Lower leg skin (tissue), 4 donors: ENCODE data around the gene RAPGEF3. TPM values are rescaled to one million over a fixed set of nuclear protein-coding genes. Genes with fewer than 3 reads are reported as not detected.

Experiments used
- DNase-seq, 2 donors: peaks; one replicate each; pipeline ENCODE4 v3.0.0-alpha.2; 2019; ENCODE audit warnings: low spot score in 2 of 2
- H3K4me3 ChIP-seq: fragments of 200-600 bp; sonication (generic); 2 replicates; pipeline ENCODE4 v1.5.1; 2017; ENCODE audit warnings: mild to moderate bottlenecking, low read depth; ENCODE audit not compliant: poor library complexity, severe bottlenecking
- CTCF ChIP-seq, 3 donors: fragments of 450-650 bp; IDR thresholded peaks; one replicate each; pipeline ENCODE4 v1.5.1; 2016; ENCODE audit warnings: antibody characterized with exemption in 3 of 3, mild to moderate bottlenecking in 3 of 3, moderate library complexity in 2 of 3
- POLR2A ChIP-seq, 2 donors: fragments of 450-650 bp; IDR thresholded peaks; one replicate each; pipeline ENCODE4 v1.6.1; 2016 to 2017; ENCODE audit warnings: antibody characterized with exemption in 2 of 2, mild to moderate bottlenecking in 1 of 2, moderate library complexity in 1 of 2
- WGBS, 2 donors: methylation state at CpG; one replicate each; pipeline ENCODE4 v1.1.5; 2018; 5-methylcytosine and 5-hydroxymethylcytosine counted together
- intact Hi-C: fragments of 100-400 bp; cut with DNase I; formaldehyde crosslinking; loops from one replicate; pipeline ENCODE4 v1.15.0; 2023; ENCODE audit warnings: low total_unique reads
- total RNA-seq, 4 donors: library from RNA; depleted of rRNA; stranded (reverse); fragments of >200 nt; gene quantifications; one replicate each; pipeline ENCODE4 v1.1.0, GENCODE V29; 2016

RAPGEF3 gene
- total RNA-seq, 4 donors from 2014 or later, result 13.4 to 27.8 (median 18.9) TPM

DNA sequence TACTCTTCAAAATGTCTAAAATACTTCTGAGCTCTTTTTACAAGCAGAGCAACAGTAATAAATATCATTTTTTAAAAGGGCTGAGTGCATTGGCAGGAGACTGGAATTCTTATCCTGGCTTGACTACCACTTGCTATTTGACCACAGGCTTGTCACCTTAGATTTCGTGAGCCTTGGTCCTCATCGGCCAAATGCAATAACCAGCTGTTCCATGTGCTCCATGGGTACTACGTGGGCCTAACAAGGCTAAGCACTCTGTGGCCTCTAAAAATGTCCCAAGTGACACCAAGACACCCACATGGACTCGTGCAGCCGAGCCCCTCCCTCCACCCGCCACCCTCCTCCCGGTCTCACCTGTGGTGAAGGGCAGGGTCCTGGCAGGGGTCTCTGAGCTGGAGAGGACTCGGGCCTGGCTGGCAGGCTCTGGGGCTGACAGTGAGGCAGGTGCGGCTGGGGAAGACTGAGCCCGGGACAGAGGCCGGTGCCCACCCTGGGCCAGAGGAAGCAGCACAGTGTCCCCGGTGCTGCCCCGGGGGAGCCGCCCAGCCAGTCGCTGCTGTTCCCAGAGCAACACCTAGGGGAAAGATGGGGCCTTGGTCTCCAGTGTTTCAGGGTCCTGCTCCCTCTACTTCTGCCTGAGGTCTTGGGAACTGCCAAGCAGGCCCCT, 34.5 kb upstream of the RAPGEF3 start:
- 79 to 87% methylated on average over 13 to 15 of the region's 15 CpGs for WGBS, 2 donors
- H3K4me3 ChIP-seq, result no peak overlapping the region
- DNase-seq, result no peak
- intact Hi-C loops, result no loop called here
- TF ChIP-seq POLR2A (IDR thresholded peaks at IDR 0.05) (no peak), CTCF (IDR thresholded peaks at IDR 0.05) (no peak)

GRCh38 chr12:47791874-47792273, 33.2 kb upstream of the RAPGEF3 start:
- H3K4me3 ChIP-seq, result no peak overlapping the region
- intact Hi-C loops, result no loop called here
- DNase-seq, result no peak
- no peak for TF ChIP-seq CTCF (IDR thresholded peaks at IDR 0.05)
- TF ChIP-seq POLR2A (IDR thresholded peaks at IDR 0.05), result no peak
- WGBS, 2 donors, result 67 to 91% methylated on average over 12 to 16 of the region's 16 CpGs

DNA sequence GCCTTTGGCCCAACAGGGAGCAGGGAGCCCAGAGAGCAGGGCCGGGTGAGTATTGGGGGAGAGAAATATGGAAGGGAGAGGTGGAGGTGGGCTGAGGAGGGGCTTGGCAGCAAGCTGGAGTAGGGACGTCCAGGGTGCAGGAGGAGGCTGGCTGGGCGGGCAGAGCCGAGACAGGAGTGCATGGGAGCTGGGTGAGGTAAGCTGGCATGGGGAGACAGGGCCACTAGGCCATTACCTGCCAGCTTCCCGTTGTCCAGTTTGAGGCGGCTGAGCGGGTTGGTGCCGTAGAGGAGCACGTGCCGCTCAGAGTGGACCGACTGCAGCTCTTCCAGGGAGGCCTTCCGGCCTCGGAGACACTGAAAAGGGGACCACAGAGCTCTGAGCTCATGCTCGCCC, 32.7 kb upstream of the RAPGEF3 start:
- no peak for TF ChIP-seq POLR2A (IDR thresholded peaks at IDR 0.05)
- no peak for TF ChIP-seq CTCF (IDR thresholded peaks at IDR 0.05)
- H3K4me3 ChIP-seq, result no peak overlapping the region
- 86 to 88% methylated on average over 14 of the region's 14 CpGs for WGBS, 2 donors
- intact Hi-C loops, result no loop called here
- no peak for DNase-seq

- 89 to 93% methylated on average over 16 to 20 of the region's 20 CpGs for WGBS, 2 donors
- no peak for DNase-seq
- H3K4me3 ChIP-seq, result no peak overlapping the region
- TF ChIP-seq CTCF (IDR thresholded peaks at IDR 0.05) (no peak), POLR2A (IDR thresholded peaks at IDR 0.05) (no peak)
- intact Hi-C loops, result no loop called here
Measured at GRCh38 chr12:47790676-47791350, 32.1 kb upstream of the RAPGEF3 start.

DNA sequence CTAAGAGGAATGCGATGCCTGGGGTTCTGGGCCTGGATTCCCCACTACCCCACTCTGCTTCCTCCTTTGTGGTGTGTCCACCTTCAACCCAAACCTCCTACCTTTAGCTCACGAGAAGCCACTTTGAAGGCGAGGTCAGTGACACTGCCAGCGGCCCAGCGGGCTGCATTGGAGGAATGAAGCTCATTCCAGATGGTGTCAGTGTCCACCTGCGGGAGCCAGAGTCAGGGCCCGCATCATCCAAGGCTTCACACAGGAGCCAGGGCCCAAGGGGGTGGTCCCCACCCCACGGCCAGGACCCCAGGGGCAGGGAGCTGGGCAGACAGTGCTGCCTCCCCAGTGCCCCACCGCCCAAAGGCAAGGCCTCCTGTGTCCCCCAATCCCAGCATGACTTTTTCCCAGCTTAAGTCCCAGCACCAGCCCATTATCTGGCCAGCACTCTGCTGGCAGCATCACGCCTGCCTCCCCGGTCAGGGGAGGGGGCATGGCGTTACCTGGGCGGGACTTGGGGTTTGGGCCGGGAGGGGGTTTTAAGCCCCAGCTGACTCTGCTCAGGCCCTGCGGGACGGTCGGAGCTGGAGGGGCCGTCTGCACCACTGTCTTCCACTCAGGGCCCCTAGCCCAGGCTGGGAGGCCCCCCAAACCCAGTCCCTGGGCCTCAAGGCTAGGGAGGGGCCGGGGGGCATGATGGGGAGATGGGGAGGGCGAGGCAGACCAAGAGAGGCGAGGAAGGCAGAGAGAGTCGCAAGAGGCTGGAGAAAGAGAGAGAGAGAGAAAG, 31.2 kb upstream of the RAPGEF3 start:
- no peak for TF ChIP-seq POLR2A (IDR thresholded peaks at IDR 0.05)
- TF ChIP-seq CTCF (IDR thresholded peaks at IDR 0.05), result no peak
- intact Hi-C loops, result no loop called here
- DNase-seq, result no peak
- 86 to 88% methylated on average over 18 to 22 of the region's 22 CpGs for whole genome bisulfite sequencing, 2 donors
- H3K4me3 ChIP-seq, result no peak overlapping the region
